OCI-LY1 (cell line): ENCODE results near the gene EFNA4.
A peak's percentile ranks its signal among the peaks of the same experiment; 100 is the strongest.

ENCODE experiments used
- H2AFZ ChIP-seq: fragments of 200-600 bp; sonication (generic), shearing (Covaris generic); 2 replicates; pipeline ENCODE4 v1.6.0; 2014; ENCODE audit warnings: antibody characterized with exemption, mild to moderate bottlenecking, low read length
- H3F3A ChIP-seq: fragments of 200-600 bp; sonication (generic), shearing (Covaris generic); 2 replicates; pipeline ENCODE4 v1.6.0; 2014; ENCODE audit warnings: mild to moderate bottlenecking, antibody characterized with exemption, low read length, moderate library complexity; ENCODE audit not compliant: insufficient read depth
- H3K27ac ChIP-seq: fragments of 200-600 bp; sonication (generic); 2 replicates; pipeline ENCODE4 v1.5.1; 2014; ENCODE audit warnings: low read length, mixed run types, mild to moderate bottlenecking, low read depth; ENCODE audit not compliant: poor library complexity, severe bottlenecking
- H3K27me3 ChIP-seq: fragments of 200-600 bp; sonication (generic); 2 replicates; pipeline ENCODE4 v1.6.0; 2014; ENCODE audit warnings: antibody characterized with exemption, mild to moderate bottlenecking, low read length, moderate library complexity; ENCODE audit not compliant: insufficient read depth
- H3K36me3 ChIP-seq: fragments of 200-600 bp; sonication (generic); 2 replicates; pipeline ENCODE4 v1.6.1; 2014; ENCODE audit warnings: mild to moderate bottlenecking, antibody characterized with exemption, low read length, moderate library complexity, mixed read lengths; ENCODE audit not compliant: insufficient read depth
- H3K4me1 ChIP-seq: fragments of 200-600 bp; sonication (generic); 2 replicates; pipeline ENCODE4 v1.5.1; 2014; ENCODE audit warnings: mild to moderate bottlenecking, low read length, moderate library complexity; ENCODE audit not compliant: insufficient read depth, severe bottlenecking
- H3K4me2 ChIP-seq: fragments of 200-600 bp; sonication (generic), shearing (Covaris generic); 2 replicates; pipeline ENCODE4 v1.6.1; 2014; ENCODE audit warnings: low read length
- H3K4me3 ChIP-seq: fragments of 200-600 bp; sonication (generic); 2 replicates; pipeline ENCODE4 v1.5.1; 2014; ENCODE audit warnings: low read length, low read depth, mild to moderate bottlenecking, mixed read lengths; ENCODE audit not compliant: poor library complexity, severe bottlenecking
- H3K79me2 ChIP-seq: fragments of 200-600 bp; shearing (Covaris generic); 2 replicates; pipeline ENCODE4 v1.6.1; 2016; ENCODE audit warnings: mixed run types, low read length, mixed read lengths; ENCODE audit not compliant: insufficient read depth
- H3K9ac ChIP-seq: fragments of 200-600 bp; sonication (generic), shearing (Covaris generic); 2 replicates; pipeline ENCODE4 v1.6.1; 2014; ENCODE audit warnings: mild to moderate bottlenecking, low read length, mixed read lengths
- H3K9me2 ChIP-seq: fragments of 200-600 bp; sonication (generic), shearing (Covaris generic); 2 replicates; pipeline ENCODE4 v1.6.1; 2014; ENCODE audit warnings: low read depth, mild to moderate bottlenecking, low read length, mixed read lengths
- H3K9me3 ChIP-seq: fragments of 200-600 bp; shearing (Covaris generic); 2 replicates; pipeline ENCODE4 v1.6.1; 2014; ENCODE audit warnings: low read length, mixed read lengths
- H4K20me1 ChIP-seq: fragments of 200-600 bp; sonication (generic), shearing (Covaris generic); 2 replicates; pipeline ENCODE4 v1.6.0; 2016; ENCODE audit warnings: mild to moderate bottlenecking, low read length; ENCODE audit not compliant: insufficient read depth
- EZH2 ChIP-seq: fragments of 200-600 bp; sonication (generic), shearing (Covaris generic); IDR thresholded peaks from 2 replicates; pipeline ENCODE4 v1.8.0; 2017; ENCODE audit warnings: borderline replicate concordance, mixed run types, mild to moderate bottlenecking, antibody characterized with exemption, low read length, moderate library complexity, mixed read lengths
- TF ChIP-seq, protein P1 (sequence below): fragments of 200-600 bp; sonication (generic), shearing (Covaris generic); IDR thresholded peaks from 2 replicates; pipeline ENCODE4 v1.5.1; 2017; ENCODE audit warnings: mild to moderate bottlenecking, antibody characterized with exemption, low read length, moderate library complexity, mixed read lengths

Gene EFNA4

DNA sequence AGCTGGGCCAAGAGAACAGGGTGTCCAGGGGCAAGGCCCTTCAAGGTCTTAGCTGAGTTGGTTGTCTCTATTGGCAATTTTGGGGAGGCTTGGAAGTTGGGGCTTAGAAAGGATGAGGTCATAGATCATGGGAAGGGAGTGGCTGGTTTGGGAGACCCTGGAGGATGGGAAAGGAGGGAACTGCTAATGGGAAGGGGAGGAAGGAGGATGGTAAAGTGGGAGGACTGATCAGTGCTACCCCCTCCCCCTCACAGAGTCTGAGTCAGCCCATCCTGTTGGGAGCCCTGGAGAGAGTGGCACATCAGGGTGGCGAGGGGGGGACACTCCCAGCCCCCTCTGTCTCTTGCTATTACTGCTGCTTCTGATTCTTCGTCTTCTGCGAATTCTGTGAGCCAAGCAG lies 5.1 kb downstream of the EFNA4 start:
- no peaks in the 10 kb centered on the region for H3K9me2 ChIP-seq
- H4K20me1 ChIP-seq, result no peaks in the 10 kb centered on the region
- H3K9me3 ChIP-seq, result no peaks in the 10 kb centered on the region
- H3F3A ChIP-seq, result no peaks in the 10 kb centered on the region
- H3K9ac ChIP-seq, result no peak overlapping the region
- peaks cover 5% of the 10 kb centered on the region; the same call in 1 of the 2 replicates for H3K36me3 ChIP-seq
- TF ChIP-seq EZH2, result no peak
- TF ChIP-seq, protein P1, sequence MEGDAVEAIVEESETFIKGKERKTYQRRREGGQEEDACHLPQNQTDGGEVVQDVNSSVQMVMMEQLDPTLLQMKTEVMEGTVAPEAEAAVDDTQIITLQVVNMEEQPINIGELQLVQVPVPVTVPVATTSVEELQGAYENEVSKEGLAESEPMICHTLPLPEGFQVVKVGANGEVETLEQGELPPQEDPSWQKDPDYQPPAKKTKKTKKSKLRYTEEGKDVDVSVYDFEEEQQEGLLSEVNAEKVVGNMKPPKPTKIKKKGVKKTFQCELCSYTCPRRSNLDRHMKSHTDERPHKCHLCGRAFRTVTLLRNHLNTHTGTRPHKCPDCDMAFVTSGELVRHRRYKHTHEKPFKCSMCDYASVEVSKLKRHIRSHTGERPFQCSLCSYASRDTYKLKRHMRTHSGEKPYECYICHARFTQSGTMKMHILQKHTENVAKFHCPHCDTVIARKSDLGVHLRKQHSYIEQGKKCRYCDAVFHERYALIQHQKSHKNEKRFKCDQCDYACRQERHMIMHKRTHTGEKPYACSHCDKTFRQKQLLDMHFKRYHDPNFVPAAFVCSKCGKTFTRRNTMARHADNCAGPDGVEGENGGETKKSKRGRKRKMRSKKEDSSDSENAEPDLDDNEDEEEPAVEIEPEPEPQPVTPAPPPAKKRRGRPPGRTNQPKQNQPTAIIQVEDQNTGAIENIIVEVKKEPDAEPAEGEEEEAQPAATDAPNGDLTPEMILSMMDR, result no peak
- H3K4me1 ChIP-seq, result peaks cover 33% of the 10 kb centered on the region
- no peak overlapping the region for H3K4me3 ChIP-seq
- H3K4me2 ChIP-seq, result no peak overlapping the region
- no peak overlapping the region for H2AFZ ChIP-seq
- H3K27me3 ChIP-seq, result no peaks in the 10 kb centered on the region
- H3K27ac ChIP-seq, result no peak overlapping the region
- H3K79me2 ChIP-seq, result no peaks in the 10 kb centered on the region

DNA sequence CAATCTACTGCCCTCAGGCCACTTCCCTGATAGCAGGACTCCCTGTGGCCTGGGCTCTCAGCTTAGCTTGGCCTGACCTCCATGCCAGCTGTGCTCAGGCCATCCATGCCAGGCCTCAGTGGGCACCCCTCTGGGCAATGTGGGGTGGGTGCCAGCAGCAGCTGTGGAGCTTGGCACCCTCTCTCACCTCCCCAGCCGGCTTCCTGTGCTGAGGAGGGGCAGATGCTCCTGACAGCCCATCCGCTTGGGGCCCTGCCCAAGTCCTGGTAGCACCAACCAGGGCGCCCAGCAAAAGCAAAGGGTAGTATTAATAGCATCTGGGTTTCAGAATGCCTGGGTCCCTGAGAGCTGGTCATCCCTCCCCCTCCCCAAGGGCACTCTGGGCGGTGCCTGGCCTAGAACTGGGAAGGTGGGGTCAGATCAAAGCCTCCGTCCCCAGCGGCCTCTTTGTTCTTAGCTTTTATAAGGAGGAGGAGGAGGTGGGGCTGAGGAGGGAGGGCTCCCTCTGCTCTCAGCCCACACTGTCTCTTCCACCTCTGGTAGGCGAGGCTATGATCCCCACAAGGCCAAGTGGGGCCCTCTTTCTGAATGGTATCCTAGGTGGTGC lies 6.1 kb downstream of the EFNA4 start:
- Histone ChIP-seq H3K27me3 (no peaks in the 10 kb centered on the region), H3F3A (no peaks in the 10 kb centered on the region), H3K4me3 (peak overlapping the region; percentile 59), H3K4me1 (peaks cover 26% of the 10 kb centered on the region), H2AFZ (no peak overlapping the region), H3K36me3 (peaks cover 5% of the 10 kb centered on the region; the same call in 1 of the 2 replicates), H4K20me1 (no peaks in the 10 kb centered on the region), H3K9me2 (no peaks in the 10 kb centered on the region), H3K4me2 (peak overlapping the region; percentile 90; the same call in 1 of the 2 replicates), H3K9ac (no peak overlapping the region; the same call in 1 of the 2 replicates), H3K27ac (no peak overlapping the region), H3K9me3 (no peaks in the 10 kb centered on the region), H3K79me2 (no peaks in the 10 kb centered on the region)
- TF ChIP-seq EZH2, result no peak
- TF ChIP-seq, protein P1, result no peak

DNA sequence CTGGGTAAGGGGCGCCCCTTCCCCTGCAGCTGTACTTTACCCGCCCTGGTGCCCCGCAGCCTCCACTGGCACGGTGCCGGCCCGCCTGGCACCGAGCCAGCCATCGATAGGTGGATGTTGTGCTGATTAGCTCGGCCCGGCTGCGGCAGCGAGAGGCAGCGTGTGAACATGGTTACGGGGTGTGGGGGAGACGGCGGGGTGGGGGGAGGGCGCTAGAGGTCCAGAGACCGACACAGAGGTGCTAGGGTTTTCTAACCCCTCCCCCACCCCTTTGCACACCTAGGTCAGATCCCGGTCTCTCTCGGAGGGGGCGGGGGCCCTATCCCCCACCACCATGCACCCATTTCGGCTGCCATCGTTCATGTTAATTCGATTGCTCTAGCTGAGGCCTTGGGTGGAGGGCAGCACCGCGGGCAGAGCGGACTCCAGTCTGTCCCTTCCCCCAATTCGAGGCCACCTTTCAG lies 6.7 kb downstream of the EFNA4 start:
- Histone ChIP-seq H3K9ac (peak overlapping the region; percentile 49), H3K9me2 (no peaks in the 10 kb centered on the region), H4K20me1 (no peaks in the 10 kb centered on the region), H3K27me3 (no peaks in the 10 kb centered on the region), H3K4me1 (peaks cover 22% of the 10 kb centered on the region), H3K79me2 (no peaks in the 10 kb centered on the region), H3K4me2 (peak overlapping the region; percentile 90), H3K27ac (no peak overlapping the region), H3F3A (no peaks in the 10 kb centered on the region), H3K36me3 (peaks cover 5% of the 10 kb centered on the region; the same call in 1 of the 2 replicates), H3K9me3 (no peaks in the 10 kb centered on the region), H2AFZ (no peak overlapping the region), H3K4me3 (peak overlapping the region; percentile 59)
- TF ChIP-seq EZH2, result no peak
- TF ChIP-seq, protein P1, result no peak
